ENCODE measurements around the gene MTG1.

DNA sequence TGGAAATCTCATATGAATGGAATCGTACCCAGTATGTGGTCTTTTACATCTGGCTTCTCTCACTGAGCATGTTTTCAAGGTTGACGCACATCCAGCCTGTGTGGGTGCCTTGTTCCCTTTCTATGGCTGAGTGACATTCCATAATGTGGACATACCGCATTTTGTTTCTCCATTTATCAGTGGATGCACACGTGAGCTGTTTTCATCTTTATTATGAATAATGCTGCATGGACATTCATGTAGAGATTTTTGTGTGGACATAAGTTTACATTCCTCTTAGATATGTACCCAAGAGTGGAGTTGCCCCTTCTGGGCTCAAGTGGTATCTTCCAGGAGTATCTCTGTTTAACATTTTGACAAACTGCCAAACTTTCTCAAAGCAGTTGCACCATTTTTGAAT is 58.5 kb downstream of the MTG1 start:
- TF ChIP-seq, protein P1, sequence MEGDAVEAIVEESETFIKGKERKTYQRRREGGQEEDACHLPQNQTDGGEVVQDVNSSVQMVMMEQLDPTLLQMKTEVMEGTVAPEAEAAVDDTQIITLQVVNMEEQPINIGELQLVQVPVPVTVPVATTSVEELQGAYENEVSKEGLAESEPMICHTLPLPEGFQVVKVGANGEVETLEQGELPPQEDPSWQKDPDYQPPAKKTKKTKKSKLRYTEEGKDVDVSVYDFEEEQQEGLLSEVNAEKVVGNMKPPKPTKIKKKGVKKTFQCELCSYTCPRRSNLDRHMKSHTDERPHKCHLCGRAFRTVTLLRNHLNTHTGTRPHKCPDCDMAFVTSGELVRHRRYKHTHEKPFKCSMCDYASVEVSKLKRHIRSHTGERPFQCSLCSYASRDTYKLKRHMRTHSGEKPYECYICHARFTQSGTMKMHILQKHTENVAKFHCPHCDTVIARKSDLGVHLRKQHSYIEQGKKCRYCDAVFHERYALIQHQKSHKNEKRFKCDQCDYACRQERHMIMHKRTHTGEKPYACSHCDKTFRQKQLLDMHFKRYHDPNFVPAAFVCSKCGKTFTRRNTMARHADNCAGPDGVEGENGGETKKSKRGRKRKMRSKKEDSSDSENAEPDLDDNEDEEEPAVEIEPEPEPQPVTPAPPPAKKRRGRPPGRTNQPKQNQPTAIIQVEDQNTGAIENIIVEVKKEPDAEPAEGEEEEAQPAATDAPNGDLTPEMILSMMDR (IDR thresholded peaks at IDR 0.05) = no peak
- TF ChIP-seq POLR2A (IDR thresholded peaks at IDR 0.05) (no peak), POLR2AphosphoS5 (IDR thresholded peaks at IDR 0.05; ENCODE audit: insufficient read depth in 1 of 2, low read depth in 1 of 2) (no peak)
